ENCODE data around the gene ITLN1. TPM values are rescaled to one million over a fixed set of nuclear protein-coding genes. Genes with fewer than 3 reads are reported as not detected.

Gene ITLN1
- total RNA-seq, 1 donor from 2014 or later, result 2.2 TPM

Other genes starting within 250 kb of the ITLN1 start
- gene SLAMF1, start 238.1 kb downstream of the ITLN1 start, total RNA-seq (ENCODE audit: insufficient read depth, low replicate concordance), result 0.24 TPM
- gene CD48, start 173.4 kb downstream of the ITLN1 start, total RNA-seq (ENCODE audit: insufficient read depth, low replicate concordance), result 12.5 TPM
- 4.1 TPM for gene SLAMF7, start 145.9 kb downstream of the ITLN1 start, total RNA-seq (ENCODE audit: insufficient read depth, low replicate concordance)
- 11.6 TPM for gene LY9, start 89.0 kb downstream of the ITLN1 start, total RNA-seq (ENCODE audit: insufficient read depth, low replicate concordance)
- gene CD244, start 22.3 kb downstream of the ITLN1 start, total RNA-seq (ENCODE audit: insufficient read depth, low replicate concordance), result 1.9 TPM
- gene ITLN2, start 69.6 kb upstream of the ITLN1 start, total RNA-seq (ENCODE audit: insufficient read depth, low replicate concordance), result not detected
- gene F11R, start 136.0 kb upstream of the ITLN1 start, total RNA-seq (ENCODE audit: insufficient read depth, low replicate concordance), result 30.6 TPM
- gene TSTD1, start 153.8 kb upstream of the ITLN1 start, total RNA-seq (ENCODE audit: insufficient read depth, low replicate concordance), result 40.9 TPM
- gene USF1, start 160.8 kb upstream of the ITLN1 start, total RNA-seq (ENCODE audit: insufficient read depth, low replicate concordance), result 33.9 TPM
- 4.6 TPM for gene ARHGAP30, start 184.7 kb upstream of the ITLN1 start, total RNA-seq (ENCODE audit: insufficient read depth, low replicate concordance)
- gene NECTIN4, start 204.4 kb upstream of the ITLN1 start, total RNA-seq (ENCODE audit: insufficient read depth, low replicate concordance), result 6.3 TPM
- gene KLHDC9, start 213.2 kb upstream of the ITLN1 start, total RNA-seq (ENCODE audit: insufficient read depth, low replicate concordance), result 10.6 TPM
- 2.4 TPM for gene PFDN2, start 232.9 kb upstream of the ITLN1 start, total RNA-seq (ENCODE audit: insufficient read depth, low replicate concordance)
- 30.6 TPM for gene NIT1, start 232.9 kb upstream of the ITLN1 start, total RNA-seq (ENCODE audit: insufficient read depth, low replicate concordance)
- gene DEDD, start 247.5 kb upstream of the ITLN1 start, total RNA-seq (ENCODE audit: insufficient read depth, low replicate concordance), result 20.9 TPM

Data from umbilical cord (tissue), 1 donor.